B cell (primary cell): ENCODE results near the gene DNAH10.

Experiments
- EZH2 ChIP-seq: IDR thresholded peaks from 2 replicates; pipeline ENCODE4 v1.6.1; 2012; ENCODE audit warnings: borderline replicate concordance, low read depth, mild to moderate bottlenecking, moderate library complexity, low read length; ENCODE audit not compliant: insufficient read depth, poor library complexity, severe bottlenecking
- TF ChIP-seq, protein P1 (sequence below): fragments of 200-600 bp; IDR thresholded peaks from one replicate; pipeline ENCODE4 v1.8.0; 2022; ENCODE audit warnings: antibody characterized with exemption, mild to moderate bottlenecking

DNA sequence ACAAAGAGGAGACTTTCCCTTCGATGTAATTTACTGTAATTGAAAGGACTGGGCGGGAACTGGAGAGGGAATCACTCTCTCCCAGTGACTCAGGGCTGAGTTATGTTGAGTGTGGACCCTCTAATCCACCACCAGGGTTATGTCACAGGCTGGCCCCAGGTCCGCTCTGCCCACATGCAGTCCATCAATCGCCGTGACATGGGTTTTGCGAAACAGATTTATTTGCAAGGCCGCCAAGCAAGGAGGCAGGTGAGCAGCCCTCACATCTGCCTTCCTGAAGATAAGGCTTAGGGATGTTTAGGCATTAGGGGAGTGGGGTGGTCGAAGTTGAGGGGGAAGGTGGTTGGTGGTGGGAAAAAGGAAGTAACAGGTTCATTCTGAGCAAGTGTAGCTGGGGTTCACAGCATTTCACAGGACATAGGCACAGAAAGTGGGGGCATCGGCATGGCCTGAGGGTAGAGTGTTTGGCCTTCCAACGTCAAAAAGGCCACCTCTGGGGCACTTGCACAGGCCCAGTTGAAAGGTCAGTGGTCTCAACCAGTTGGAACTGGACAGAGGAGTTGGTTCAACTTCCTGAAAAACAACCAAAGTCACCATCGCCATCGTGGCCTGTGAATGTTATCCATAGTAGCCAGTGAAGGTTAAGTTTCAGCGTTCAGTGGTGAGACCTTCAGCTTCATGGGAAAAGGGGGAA lies 66.9 kb downstream of the DNAH10 start:
- TF ChIP-seq, protein P1, sequence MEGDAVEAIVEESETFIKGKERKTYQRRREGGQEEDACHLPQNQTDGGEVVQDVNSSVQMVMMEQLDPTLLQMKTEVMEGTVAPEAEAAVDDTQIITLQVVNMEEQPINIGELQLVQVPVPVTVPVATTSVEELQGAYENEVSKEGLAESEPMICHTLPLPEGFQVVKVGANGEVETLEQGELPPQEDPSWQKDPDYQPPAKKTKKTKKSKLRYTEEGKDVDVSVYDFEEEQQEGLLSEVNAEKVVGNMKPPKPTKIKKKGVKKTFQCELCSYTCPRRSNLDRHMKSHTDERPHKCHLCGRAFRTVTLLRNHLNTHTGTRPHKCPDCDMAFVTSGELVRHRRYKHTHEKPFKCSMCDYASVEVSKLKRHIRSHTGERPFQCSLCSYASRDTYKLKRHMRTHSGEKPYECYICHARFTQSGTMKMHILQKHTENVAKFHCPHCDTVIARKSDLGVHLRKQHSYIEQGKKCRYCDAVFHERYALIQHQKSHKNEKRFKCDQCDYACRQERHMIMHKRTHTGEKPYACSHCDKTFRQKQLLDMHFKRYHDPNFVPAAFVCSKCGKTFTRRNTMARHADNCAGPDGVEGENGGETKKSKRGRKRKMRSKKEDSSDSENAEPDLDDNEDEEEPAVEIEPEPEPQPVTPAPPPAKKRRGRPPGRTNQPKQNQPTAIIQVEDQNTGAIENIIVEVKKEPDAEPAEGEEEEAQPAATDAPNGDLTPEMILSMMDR, result no peak
- TF ChIP-seq EZH2, result no peak
